ENCODE data around the gene ARL5C. TPM values are rescaled to one million over a fixed set of nuclear protein-coding genes. Genes with fewer than 3 reads are reported as not detected.

Gene ARL5C
- total RNA-seq, 2 experiments from 2014 or later: 0.16 to 0.65 TPM

DNA sequence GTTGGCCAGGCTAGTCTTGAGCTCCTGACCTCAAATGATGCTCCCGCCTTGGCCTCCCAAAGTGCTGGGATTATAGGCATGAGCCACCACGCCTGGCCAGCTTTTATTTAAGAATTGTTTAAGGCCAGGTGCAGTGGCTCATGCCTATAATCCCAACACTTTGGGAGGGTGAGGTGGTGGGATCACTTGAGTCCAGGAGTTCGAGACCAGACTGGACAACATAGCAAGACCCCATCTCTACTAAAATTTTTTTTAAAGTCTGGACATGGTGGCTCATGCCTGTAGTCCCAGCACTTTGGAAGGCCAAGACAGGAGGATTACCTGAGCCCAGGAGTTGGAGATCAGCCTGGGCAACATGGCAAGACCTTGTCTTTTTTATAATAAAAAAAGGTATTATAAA lies 19.7 kb downstream of the ARL5C start:
- no peak for TF ChIP-seq EZH2phosphoT487 (IDR thresholded peaks at IDR 0.05; ENCODE audit: borderline replicate concordance, low read depth, low read length)
- TF ChIP-seq, protein P1, sequence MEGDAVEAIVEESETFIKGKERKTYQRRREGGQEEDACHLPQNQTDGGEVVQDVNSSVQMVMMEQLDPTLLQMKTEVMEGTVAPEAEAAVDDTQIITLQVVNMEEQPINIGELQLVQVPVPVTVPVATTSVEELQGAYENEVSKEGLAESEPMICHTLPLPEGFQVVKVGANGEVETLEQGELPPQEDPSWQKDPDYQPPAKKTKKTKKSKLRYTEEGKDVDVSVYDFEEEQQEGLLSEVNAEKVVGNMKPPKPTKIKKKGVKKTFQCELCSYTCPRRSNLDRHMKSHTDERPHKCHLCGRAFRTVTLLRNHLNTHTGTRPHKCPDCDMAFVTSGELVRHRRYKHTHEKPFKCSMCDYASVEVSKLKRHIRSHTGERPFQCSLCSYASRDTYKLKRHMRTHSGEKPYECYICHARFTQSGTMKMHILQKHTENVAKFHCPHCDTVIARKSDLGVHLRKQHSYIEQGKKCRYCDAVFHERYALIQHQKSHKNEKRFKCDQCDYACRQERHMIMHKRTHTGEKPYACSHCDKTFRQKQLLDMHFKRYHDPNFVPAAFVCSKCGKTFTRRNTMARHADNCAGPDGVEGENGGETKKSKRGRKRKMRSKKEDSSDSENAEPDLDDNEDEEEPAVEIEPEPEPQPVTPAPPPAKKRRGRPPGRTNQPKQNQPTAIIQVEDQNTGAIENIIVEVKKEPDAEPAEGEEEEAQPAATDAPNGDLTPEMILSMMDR (conservative IDR thresholded peaks at IDR 0.05; ENCODE audit: low read length): no peak

DNA sequence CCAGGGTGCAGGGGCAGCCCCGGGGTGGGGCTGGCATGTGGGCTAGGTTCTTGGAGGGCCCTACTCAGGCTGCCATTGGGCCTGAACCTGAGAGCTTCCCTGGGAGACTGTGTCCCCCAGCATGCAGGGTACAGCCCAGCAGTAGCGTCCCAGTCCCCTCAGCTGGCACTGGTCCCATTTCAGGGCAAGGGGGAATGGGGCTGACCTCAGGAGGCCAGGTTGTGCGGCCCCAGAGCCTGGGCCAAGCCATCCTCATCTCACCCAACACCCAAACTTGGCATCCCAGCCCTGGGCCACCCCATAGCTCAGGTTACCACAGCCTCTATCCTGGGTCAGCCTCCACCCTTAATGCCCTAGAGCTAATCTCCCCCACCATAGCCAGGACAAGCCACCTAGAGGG lies 20.8 kb downstream of the ARL5C start:
- H3K4me2 ChIP-seq (ENCODE audit: low read length): no peak overlapping the region
- no peak overlapping the region for H3K4me3 ChIP-seq (ENCODE audit: low read depth, low read length, poor library complexity, severe bottlenecking)
- BruUV-seq (replicated peaks): no TSS peak
- CTCF ChIA-PET (ENCODE audit: unreplicated experiment): no interaction called here
- H3K9me3 ChIP-seq (ENCODE audit: low read length): 0 out of 2 replicates have a peak, but pooled peaks cover 5% of the 10 kb centered on the region
- H3K4me1 ChIP-seq (ENCODE audit: insufficient read depth, low read length, poor library complexity, severe bottlenecking): no peaks in the 10 kb centered on the region
- H2AFZ ChIP-seq (ENCODE audit: low read length): no peak overlapping the region
- intact Hi-C loops (cut with micrococcal nuclease; ENCODE audit: unreplicated experiment): no loop called here
- no peak for DNase-seq (ENCODE audit: low spot score)
- no peaks in the 10 kb centered on the region for H3K79me2 ChIP-seq (ENCODE audit: insufficient read depth, low read depth, low read length)
- POLR2A ChIA-PET: interaction anchor here (1.6 kb wide), 1 partner anchor 8 kb away, joined by 5 read pairs; no protein-coding TSS in a partner anchor
- no peaks in the 10 kb centered on the region for H4K20me1 ChIP-seq (ENCODE audit: insufficient read depth, low read length)
- H3K9me2 ChIP-seq (ENCODE audit: insufficient read depth, low read length): no peaks in the 10 kb centered on the region
- no peak for TF ChIP-seq EZH2phosphoT487 (IDR thresholded peaks at IDR 0.05; ENCODE audit: borderline replicate concordance, low read depth, low read length)
- TF ChIP-seq, protein P1 (conservative IDR thresholded peaks at IDR 0.05; ENCODE audit: low read length): no peak
- H3K27ac ChIP-seq (ENCODE audit: low read depth, low read length, poor library complexity, severe bottlenecking): no peak overlapping the region
- no peaks in the 10 kb centered on the region for H3K36me3 ChIP-seq (ENCODE audit: insufficient read depth, low read length)

More for the DNA sequence above, 19.7 kb downstream of the ARL5C start:
- H3K36me3 ChIP-seq (ENCODE audit: insufficient read depth, low read length): no peaks in the 10 kb centered on the region
- no peaks in the 10 kb centered on the region for H3K9me2 ChIP-seq (ENCODE audit: insufficient read depth, low read length)
- no peaks in the 10 kb centered on the region for H3K4me1 ChIP-seq (ENCODE audit: insufficient read depth, low read length, poor library complexity, severe bottlenecking)
- DNase-seq (ENCODE audit: low spot score): no peak
- H2AFZ ChIP-seq (ENCODE audit: low read length): no peak overlapping the region
- H3K4me2 ChIP-seq (ENCODE audit: low read length): no peak overlapping the region
- no peak overlapping the region for H3K27ac ChIP-seq (ENCODE audit: low read depth, low read length, poor library complexity, severe bottlenecking)
- intact Hi-C loops (cut with micrococcal nuclease; ENCODE audit: unreplicated experiment): no loop called here
- no TSS peak for BruUV-seq (replicated peaks)
- H3K9me3 ChIP-seq (ENCODE audit: low read length): 0 out of 2 replicates have a peak, but pooled peaks cover 4% of the 10 kb centered on the region
- CTCF ChIA-PET (ENCODE audit: unreplicated experiment): no interaction called here
- H3K4me3 ChIP-seq (ENCODE audit: low read depth, low read length, poor library complexity, severe bottlenecking): no peak overlapping the region
- no peaks in the 10 kb centered on the region for H3K79me2 ChIP-seq (ENCODE audit: insufficient read depth, low read depth, low read length)
- POLR2A ChIA-PET: interaction anchor here (0.6 to 0.7 kb wide), 3 partner anchors 8 to 78 kb away, joined by 3 to 5 read pairs (median 3); no protein-coding TSS in a partner anchor
- no peaks in the 10 kb centered on the region for H4K20me1 ChIP-seq (ENCODE audit: insufficient read depth, low read length)

DNA sequence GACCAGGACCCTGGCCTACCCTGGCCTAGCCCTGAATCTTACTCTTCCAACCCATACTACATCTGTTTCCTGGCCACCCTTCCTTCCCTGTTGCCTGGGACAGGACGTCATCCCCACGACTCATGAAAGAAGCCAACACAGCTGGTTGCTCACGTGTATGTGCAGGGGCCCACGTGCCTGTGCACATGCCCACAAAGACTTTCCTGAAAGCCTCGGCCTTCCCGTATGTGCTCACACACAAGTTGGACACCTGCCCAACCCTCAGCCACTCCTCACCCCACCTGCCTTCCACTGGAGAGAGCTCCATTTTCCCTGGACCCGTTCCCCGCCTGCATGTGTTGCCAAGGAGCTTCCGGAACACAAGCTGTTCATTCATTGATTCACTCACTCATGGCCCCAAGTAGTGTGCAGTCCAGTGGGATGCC lies 21.5 kb downstream of the ARL5C start:
- Histone ChIP-seq H3K9me2 (ENCODE audit: insufficient read depth, low read length) (no peaks in the 10 kb centered on the region), H2AFZ (ENCODE audit: low read length) (no peak overlapping the region), H3K4me2 (ENCODE audit: low read length) (no peak overlapping the region), H3K79me2 (ENCODE audit: insufficient read depth, low read depth, low read length) (no peaks in the 10 kb centered on the region), H3K36me3 (ENCODE audit: insufficient read depth, low read length) (no peaks in the 10 kb centered on the region), H3K27ac (ENCODE audit: low read depth, low read length, poor library complexity, severe bottlenecking) (no peak overlapping the region), H3K9me3 (ENCODE audit: low read length) (0 out of 2 replicates have a peak, but pooled peaks cover 5% of the 10 kb centered on the region), H4K20me1 (ENCODE audit: insufficient read depth, low read length) (no peaks in the 10 kb centered on the region), H3K4me1 (ENCODE audit: insufficient read depth, low read length, poor library complexity, severe bottlenecking) (peaks cover 6% of the 10 kb centered on the region), H3K4me3 (ENCODE audit: low read depth, low read length, poor library complexity, severe bottlenecking) (no peak overlapping the region)
- CTCF ChIA-PET (ENCODE audit: unreplicated experiment): no interaction called here
- TF ChIP-seq EZH2phosphoT487 (IDR thresholded peaks at IDR 0.05; ENCODE audit: borderline replicate concordance, low read depth, low read length): no peak
- TF ChIP-seq, protein P1 (conservative IDR thresholded peaks at IDR 0.05; ENCODE audit: low read length): no peak
- DNase-seq (ENCODE audit: low spot score): no peak
- POLR2A ChIA-PET: interaction anchor here (1.6 kb wide), 1 partner anchor 9 kb away, joined by 5 read pairs; no protein-coding TSS in a partner anchor
- BruUV-seq (replicated peaks): no TSS peak
- intact Hi-C loops (cut with micrococcal nuclease; ENCODE audit: unreplicated experiment): no loop called here
